ENCODE data around the gene MEOX1.
"Not testable (repeated sequence)": the region's sequence is repeated elsewhere in the genome, so short reads cannot be mapped to it uniquely, and the experiment has no call there.

The MEOX1 gene

DNA sequence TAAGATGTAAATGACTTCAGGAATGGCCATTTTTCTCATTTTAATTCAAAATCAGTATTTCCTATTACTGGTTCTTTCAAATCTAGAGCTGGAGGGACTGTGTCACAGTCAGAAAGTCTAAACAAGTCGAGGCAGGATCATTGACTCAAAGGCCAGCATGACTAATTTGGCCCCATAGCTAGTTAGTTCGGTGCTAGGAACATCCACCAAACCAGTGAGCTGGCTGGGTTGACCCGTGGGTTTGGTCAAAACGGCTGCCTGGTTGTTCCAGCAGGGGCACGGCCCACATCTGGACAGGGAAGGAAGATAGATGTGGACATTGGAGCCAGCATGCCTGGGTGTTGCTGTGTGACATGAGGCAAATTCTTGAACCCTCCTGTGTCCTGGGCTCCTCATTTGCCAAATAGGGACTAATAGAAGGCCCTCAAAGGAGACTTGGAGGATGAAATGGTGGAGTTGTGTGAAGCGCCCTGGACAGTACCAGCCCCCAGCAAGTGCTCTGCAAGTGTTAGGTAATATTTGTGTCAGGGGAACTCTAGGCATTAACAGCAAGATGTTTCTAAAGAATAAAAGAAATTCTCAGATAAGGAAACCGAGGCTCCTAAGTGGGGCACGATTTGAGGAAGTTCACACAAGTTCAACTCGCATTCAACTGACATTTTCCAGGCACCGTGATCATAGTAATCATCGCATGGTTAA, 46.2 kb downstream of the MEOX1 start:
- DNase-seq: no peak

- DNase-seq: no peak
These were observed 47.2 kb downstream of the MEOX1 start for GRCh38 chr17:43614561-43614960.

DNA sequence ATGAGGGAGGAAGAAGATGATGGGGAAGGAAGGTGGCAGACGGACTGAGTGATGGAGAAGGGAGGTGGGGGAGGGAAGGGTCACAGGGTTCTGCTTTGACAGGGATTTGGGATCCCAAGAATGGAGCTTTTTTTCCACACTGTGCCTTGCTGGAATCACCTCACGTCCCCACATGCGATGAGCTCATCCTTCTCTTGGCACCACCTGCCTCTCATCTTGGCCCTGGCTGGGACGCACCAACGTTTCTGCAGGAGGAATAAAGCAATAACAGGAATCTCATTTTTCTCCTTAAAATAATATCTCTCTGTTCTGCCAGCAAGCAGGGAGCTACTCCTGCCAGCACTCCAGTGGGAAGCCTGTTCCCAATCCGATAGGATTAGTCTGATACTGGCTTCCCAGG, 47.8 kb downstream of the MEOX1 start:
- DNase-seq: no peak

GRCh38 chr17:43612515-43612914, 49.2 kb downstream of the MEOX1 start:
- no peak for DNase-seq

- no peak for DNase-seq
These were observed 50.3 kb downstream of the MEOX1 start for GRCh38 chr17:43611230-43611969.

- DNase-seq: peak; percentile 12
These were observed 51.9 kb downstream of the MEOX1 start for GRCh38 chr17:43609613-43610385.

DNA sequence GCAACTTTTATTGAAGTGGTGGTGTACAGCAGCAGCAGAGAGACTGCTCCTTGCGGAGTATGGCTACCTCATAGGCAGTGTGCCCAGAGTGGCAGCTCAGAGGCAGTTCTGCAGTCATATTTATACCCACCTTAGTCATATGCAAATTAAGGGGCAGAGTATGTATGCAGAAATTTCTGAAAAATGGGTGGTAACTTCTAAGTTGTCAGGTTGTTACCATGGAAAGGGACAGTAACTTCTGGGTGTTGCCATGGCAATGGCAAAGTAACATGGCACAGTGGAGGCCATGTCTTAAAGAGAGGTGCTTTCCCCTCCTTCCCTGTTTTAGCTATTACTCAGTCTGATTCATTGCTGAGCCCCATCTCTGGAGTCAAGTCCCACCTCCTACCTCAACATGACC, 53.4 kb downstream of the MEOX1 start:
- no peak for DNase-seq

- no peak for DNase-seq
These were observed 57.2 kb downstream of the MEOX1 start for GRCh38 chr17:43604549-43604948.

DNA sequence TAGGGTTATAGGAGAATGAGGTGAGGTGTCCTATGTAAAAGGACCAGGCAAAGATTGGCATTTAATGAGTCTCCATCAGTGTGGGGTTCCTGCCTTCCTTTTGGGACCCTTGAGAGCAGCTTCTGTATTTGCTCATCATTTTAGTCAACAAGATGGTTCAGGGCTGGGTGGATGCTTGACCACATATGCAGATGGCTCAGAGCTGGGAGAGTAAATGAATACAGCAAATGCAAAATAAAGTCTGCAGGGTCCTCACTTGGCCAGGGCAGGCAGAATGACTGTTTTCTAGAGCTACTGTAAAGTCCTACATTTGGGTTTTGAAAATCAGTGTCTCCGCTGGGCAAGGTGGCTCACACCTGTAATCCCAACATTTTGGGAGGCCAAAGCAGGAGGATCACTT, 58.4 kb downstream of the MEOX1 start:
- no peak for DNase-seq

- DNase-seq: not testable (repeated sequence)
These were observed 59.2 kb downstream of the MEOX1 start for GRCh38 chr17:43602556-43602955.

- DNase-seq: peak; percentile 60
These were observed 60.3 kb downstream of the MEOX1 start for GRCh38 chr17:43601280-43602039.

- no peak for DNase-seq
These were observed 61.9 kb downstream of the MEOX1 start for GRCh38 chr17:43599835-43600234.

GRCh38 chr17:43599046-43599395, 62.7 kb downstream of the MEOX1 start:
- no peak for DNase-seq

DNA sequence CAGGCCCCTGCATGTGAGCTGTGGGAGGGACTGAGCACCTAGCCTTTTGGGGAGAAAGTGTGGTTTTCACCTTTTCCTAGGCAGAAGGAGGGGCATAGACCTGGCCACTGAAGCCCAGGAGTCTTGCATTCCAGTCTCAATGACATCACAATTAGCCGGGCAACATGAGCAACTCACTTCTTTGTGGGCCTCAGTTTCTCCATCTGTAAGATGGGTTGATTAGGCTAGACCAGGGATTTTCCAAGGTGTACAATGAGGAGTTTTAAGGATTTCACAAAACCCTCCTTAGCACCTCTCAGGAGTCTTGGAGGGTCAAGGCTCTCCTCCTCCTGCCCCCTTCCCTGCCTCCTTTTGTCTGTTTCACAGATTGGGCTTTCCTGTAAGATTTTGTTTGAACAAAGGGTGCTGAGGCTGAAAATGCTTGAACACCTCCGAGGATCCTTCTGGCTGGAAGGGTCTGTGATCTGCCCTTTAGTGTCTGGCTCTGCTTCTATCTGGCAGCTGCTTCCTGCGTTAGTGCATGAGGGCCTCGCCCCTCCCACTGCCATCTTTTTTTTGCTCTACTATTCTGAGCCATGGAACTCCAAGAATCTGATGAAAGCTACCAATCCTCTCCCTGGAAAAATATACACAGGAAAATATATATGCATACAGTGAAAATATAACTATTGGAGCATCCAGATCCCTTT, 63.2 kb downstream of the MEOX1 start:
- DNase-seq: no peak

DNA sequence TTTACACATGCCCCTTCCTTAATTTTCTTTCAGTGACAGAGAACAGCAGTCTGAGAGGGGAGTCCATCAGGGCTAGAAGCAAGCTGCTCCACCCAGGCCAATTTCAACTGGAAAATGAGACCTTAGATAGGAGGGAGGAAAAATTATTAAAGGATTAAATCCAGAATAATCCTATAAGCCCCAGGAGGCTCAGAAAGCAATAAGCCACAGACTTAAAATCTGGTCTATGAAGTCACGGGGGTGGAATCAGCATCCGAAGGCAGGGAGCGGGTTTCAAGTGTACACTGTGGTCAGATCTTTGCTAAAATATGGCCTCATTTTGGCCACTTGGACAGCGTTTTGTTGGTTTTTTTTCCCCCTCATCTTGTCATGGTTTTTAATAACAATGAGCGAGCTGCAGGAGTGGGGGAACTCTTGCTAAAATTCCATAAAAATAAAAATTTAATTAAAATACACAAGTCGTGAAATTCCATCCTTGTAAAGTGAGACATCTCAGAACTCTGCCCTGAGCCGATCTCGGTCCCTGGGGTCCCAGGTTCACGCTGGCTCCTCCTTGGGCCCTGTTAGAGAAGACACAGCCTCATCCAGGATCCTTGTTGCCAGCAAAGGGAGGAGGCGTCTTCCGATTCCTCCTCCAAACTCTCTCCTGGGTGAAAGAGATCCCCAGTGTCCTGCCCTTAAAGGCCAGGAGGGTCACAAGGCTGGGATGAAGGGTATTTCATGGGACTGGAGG, 63.9 kb downstream of the MEOX1 start:
- no peak for DNase-seq

GRCh38 chr17:43595466-43595865, 66.3 kb downstream of the MEOX1 start:
- no peak for DNase-seq

DNA sequence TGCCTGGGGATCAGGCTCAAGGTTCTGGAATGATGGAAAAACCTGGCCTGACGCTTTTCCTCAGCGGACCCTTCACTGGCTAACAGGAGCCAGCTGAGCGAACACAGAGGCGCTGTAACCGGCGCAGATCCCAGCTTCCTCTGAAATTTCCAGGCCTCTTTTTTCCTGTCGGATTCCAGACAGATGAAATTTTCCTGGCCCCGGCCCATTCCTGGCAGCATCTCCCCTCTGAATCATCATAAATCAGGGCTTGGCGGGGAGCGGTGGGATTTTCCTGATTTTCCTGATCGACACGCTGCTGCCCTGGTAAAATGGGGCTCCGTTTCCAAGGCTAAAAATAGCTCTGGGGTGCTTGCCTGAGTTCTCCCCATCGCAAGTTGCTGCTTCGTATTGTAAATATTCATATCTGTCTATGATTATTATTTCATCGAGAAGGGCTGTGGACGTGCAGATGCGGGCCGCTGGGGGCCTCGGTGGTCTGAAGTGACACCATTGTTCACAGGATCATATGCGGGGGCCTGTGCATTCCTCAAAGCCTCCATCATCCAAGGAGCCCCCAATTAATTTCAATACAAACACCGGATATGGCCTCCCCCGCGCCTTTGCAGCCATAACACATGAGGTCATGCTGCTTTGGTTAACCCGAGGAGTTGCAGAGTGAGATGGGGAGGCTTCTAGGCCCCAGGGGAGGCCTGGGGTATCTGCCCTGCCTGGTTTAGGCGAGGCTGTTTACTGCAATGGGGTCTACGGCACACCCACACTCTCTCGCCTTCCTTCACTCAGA, 69.8 kb downstream of the MEOX1 start:
- no peak for DNase-seq

GRCh38 chr17:43591001-43591400, 70.7 kb downstream of the MEOX1 start:
- DNase-seq: no peak

Measured in NCI-H69 (cell line).